Measurements from ENCODE around the gene TOMM40L. TPM values are rescaled to one million over a fixed set of nuclear protein-coding genes. Genes with fewer than 3 reads are reported as not detected.

TOMM40L gene
- polyA plus RNA-seq, 1 donor from 2014 or later = 32.5 TPM

DNA sequence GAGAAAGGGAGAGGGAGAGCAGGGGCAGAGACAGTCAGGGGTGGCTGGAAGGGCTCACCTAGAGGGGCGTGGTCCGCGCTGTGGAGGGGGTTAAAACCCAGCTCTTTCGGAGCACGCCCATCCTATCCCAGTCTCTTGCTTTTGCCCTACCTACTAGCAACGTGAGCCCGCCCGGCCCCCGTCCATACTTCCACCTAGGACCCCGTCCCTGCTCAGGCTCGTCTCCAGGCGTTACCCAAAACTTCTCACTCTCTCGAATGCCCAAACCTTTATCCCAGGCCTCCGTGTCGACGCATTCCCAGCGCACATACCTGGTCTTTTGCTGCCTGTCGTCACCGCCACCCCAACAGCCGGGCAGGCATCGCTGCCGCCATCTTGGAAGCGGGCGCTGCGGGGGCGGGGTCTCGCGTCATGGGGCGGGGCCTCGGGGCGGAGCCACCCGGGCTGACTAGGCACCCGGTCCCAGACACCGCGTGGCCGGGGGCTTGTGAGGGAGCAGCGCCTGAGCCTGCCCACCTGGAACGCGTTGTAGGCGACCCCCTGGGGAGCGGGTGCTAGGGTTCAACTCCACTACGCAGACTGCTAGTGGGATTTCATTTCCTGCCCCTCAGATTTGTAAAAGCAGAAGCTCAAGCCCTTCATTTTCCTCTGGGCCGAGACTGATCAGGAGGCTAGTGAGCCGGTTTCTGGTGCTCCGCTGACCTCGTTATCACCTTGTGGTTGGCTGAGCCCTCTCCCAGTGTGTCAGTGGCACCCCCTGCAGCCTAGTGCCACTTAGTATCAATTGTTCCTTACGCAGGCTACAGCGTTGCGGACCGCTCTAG, 48.5 kb upstream of the TOMM40L start, which contains the start of gene B4GALT3:
B4GALT3 (minus strand) TSS at position 396 of the 824 bp plus-strand sequence. CDS start 1,447 bp downstream, outside the sequence.
- no peaks in the 10 kb centered on the region for H4K20me1 ChIP-seq (ENCODE audit: insufficient read depth)
- H3K9me3 ChIP-seq (ENCODE audit: low read length) = no peaks in the 10 kb centered on the region
- H3K9me2 ChIP-seq (ENCODE audit: insufficient read depth, low read length) = no peaks in the 10 kb centered on the region
- H2AFZ ChIP-seq (ENCODE audit: low read depth, low read length) = peak within 1 kb of the TSS; percentile 61
- no peaks in the 10 kb centered on the region for H3F3A ChIP-seq (ENCODE audit: insufficient read depth, low read length, poor library complexity, severe bottlenecking)
- H3K27ac ChIP-seq (ENCODE audit: low read length) = peak within 1 kb of the TSS; percentile 63
- peak within 1 kb of the TSS; percentile 78 for H3K4me3 ChIP-seq (ENCODE audit: low read length)
- peaks cover 6% of the 10 kb centered on the region for H3K79me2 ChIP-seq (replicated peaks; ENCODE audit: insufficient read depth, low read length)
- peak within 1 kb of the TSS; percentile 81 for H3K9ac ChIP-seq (ENCODE audit: low read length)
- peak within 1 kb of the TSS; percentile 81 for H3K4me2 ChIP-seq (ENCODE audit: low read length)
- no peaks in the 10 kb centered on the region for H3K36me3 ChIP-seq (ENCODE audit: insufficient read depth, low read length)
- TF ChIP-seq, protein P1, sequence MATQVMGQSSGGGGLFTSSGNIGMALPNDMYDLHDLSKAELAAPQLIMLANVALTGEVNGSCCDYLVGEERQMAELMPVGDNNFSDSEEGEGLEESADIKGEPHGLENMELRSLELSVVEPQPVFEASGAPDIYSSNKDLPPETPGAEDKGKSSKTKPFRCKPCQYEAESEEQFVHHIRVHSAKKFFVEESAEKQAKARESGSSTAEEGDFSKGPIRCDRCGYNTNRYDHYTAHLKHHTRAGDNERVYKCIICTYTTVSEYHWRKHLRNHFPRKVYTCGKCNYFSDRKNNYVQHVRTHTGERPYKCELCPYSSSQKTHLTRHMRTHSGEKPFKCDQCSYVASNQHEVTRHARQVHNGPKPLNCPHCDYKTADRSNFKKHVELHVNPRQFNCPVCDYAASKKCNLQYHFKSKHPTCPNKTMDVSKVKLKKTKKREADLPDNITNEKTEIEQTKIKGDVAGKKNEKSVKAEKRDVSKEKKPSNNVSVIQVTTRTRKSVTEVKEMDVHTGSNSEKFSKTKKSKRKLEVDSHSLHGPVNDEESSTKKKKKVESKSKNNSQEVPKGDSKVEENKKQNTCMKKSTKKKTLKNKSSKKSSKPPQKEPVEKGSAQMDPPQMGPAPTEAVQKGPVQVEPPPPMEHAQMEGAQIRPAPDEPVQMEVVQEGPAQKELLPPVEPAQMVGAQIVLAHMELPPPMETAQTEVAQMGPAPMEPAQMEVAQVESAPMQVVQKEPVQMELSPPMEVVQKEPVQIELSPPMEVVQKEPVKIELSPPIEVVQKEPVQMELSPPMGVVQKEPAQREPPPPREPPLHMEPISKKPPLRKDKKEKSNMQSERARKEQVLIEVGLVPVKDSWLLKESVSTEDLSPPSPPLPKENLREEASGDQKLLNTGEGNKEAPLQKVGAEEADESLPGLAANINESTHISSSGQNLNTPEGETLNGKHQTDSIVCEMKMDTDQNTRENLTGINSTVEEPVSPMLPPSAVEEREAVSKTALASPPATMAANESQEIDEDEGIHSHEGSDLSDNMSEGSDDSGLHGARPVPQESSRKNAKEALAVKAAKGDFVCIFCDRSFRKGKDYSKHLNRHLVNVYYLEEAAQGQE (IDR thresholded peaks at IDR 0.05; ENCODE audit: borderline replicate concordance) = peak; percentile 14
- TF ChIP-seq MXI1 (conservative IDR thresholded peaks at IDR 0.05; ENCODE audit: poor library complexity, severe bottlenecking) (peak; percentile 80), EZH2 (IDR thresholded peaks at IDR 0.05; ENCODE audit: borderline replicate concordance, insufficient read depth, low read length, poor library complexity, severe bottlenecking) (no peak), SMC3 (conservative IDR thresholded peaks at IDR 0.05; ENCODE audit: poor library complexity) (no peak), TAF1 (IDR thresholded peaks at IDR 0.05; ENCODE audit: low read depth) (peak; percentile 93), POLR2AphosphoS5 (IDR thresholded peaks at IDR 0.05) (peak; percentile 87), RAD21 (conservative IDR thresholded peaks at IDR 0.05) (peak; percentile 4), EP300 (conservative IDR thresholded peaks at IDR 0.05; ENCODE audit: poor library complexity, severe bottlenecking) (no peak)
- TF ChIP-seq, protein P2, sequence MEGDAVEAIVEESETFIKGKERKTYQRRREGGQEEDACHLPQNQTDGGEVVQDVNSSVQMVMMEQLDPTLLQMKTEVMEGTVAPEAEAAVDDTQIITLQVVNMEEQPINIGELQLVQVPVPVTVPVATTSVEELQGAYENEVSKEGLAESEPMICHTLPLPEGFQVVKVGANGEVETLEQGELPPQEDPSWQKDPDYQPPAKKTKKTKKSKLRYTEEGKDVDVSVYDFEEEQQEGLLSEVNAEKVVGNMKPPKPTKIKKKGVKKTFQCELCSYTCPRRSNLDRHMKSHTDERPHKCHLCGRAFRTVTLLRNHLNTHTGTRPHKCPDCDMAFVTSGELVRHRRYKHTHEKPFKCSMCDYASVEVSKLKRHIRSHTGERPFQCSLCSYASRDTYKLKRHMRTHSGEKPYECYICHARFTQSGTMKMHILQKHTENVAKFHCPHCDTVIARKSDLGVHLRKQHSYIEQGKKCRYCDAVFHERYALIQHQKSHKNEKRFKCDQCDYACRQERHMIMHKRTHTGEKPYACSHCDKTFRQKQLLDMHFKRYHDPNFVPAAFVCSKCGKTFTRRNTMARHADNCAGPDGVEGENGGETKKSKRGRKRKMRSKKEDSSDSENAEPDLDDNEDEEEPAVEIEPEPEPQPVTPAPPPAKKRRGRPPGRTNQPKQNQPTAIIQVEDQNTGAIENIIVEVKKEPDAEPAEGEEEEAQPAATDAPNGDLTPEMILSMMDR (IDR thresholded peaks at IDR 0.05; ENCODE audit: poor library complexity, severe bottlenecking) = peak; percentile 41
- no peaks in the 10 kb centered on the region for H3K27me3 ChIP-seq (ENCODE audit: insufficient read depth, low read depth, low read length)

DNA sequence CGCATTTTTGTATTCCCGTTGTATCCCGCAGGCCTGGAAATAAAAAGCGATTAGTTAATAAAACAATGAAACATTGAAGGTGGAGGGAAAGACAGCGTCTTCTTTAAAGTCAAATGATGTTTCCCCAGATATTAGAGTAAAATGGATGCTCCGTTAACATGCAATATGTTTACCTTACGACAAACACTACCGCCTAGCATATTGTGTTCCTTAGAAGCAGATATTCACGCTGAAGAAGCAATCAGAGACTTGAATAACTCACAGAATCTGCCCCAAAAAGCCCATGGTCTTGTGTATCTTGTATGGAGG, 48.0 kb upstream of the TOMM40L start:
- peak overlapping the region; percentile 78 for H3K4me3 ChIP-seq (ENCODE audit: low read length)
- no peaks in the 10 kb centered on the region for H3F3A ChIP-seq (ENCODE audit: insufficient read depth, low read length, poor library complexity, severe bottlenecking)
- no peaks in the 10 kb centered on the region for H4K20me1 ChIP-seq (ENCODE audit: insufficient read depth)
- H3K27ac ChIP-seq (ENCODE audit: low read length) = peak overlapping the region; percentile 63
- H3K27me3 ChIP-seq (ENCODE audit: insufficient read depth, low read depth, low read length) = no peaks in the 10 kb centered on the region
- H3K36me3 ChIP-seq (ENCODE audit: insufficient read depth, low read length) = no peaks in the 10 kb centered on the region
- peak overlapping the region; percentile 49 for H3K4me2 ChIP-seq (ENCODE audit: low read length)
- peaks cover 6% of the 10 kb centered on the region for H3K79me2 ChIP-seq (replicated peaks; ENCODE audit: insufficient read depth, low read length)
- peak overlapping the region; percentile 81 for H3K9ac ChIP-seq (ENCODE audit: low read length)
- no peaks in the 10 kb centered on the region for H3K9me3 ChIP-seq (ENCODE audit: low read length)
- TF ChIP-seq, protein P2 (IDR thresholded peaks at IDR 0.05; ENCODE audit: poor library complexity, severe bottlenecking) = no peak
- no peak for TF ChIP-seq SMC3 (conservative IDR thresholded peaks at IDR 0.05; ENCODE audit: poor library complexity)
- TF ChIP-seq RAD21 (conservative IDR thresholded peaks at IDR 0.05) = no peak
- TF ChIP-seq, protein P1 (IDR thresholded peaks at IDR 0.05; ENCODE audit: borderline replicate concordance) = no peak
- TF ChIP-seq EZH2 (IDR thresholded peaks at IDR 0.05; ENCODE audit: borderline replicate concordance, insufficient read depth, low read length, poor library complexity, severe bottlenecking) = no peak
- no peak for TF ChIP-seq MXI1 (conservative IDR thresholded peaks at IDR 0.05; ENCODE audit: poor library complexity, severe bottlenecking)
- no peak for TF ChIP-seq POLR2AphosphoS5 (IDR thresholded peaks at IDR 0.05)
- peak overlapping the region; percentile 54 for H2AFZ ChIP-seq (ENCODE audit: low read depth, low read length)
- no peaks in the 10 kb centered on the region for H3K9me2 ChIP-seq (ENCODE audit: insufficient read depth, low read length)
